NCI-H69 (cell line): Measurements from ENCODE around the gene NSMF.

ENCODE experiments used
- DNase-seq: peaks from one replicate; lab custom pipeline; 2025; lab: John Stamatoyannopoulos, UW

Gene NSMF

DNA sequence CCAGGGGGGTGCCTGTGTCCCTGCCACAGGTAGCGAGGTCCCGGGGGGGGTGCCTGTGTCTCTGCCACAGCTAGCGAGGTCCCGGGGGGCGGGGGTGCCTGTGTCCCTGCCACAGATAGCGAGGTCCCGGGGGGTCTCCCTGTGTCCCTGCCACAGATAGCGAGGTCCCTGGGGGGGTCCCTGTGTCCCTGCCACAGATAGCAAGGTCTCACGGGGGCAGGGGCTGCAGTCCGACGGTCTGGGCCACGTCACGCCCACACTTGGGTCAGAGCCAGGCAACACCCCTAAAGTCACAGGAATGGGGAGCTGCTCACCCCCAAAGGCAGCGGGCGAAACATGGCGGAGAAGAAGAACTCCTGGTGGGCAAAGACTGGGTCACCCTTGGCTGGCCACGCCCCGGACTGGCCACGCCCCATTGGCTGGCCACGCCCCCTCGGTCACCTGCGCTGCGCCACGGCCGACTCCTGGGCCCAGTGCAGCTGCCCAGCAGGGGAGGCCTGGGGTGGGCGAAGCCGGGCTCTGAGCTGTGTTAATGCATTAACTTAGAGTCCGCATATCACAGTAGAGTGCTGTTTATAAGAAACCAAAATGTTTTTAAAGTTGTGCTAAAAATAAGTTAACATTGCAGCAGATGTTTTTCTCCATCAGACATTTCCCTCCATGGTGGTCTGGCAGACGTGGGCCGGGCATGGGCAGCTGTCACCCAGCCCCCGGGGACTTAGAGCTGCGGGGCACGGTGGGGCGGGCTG is 29.0 kb downstream of the NSMF start:
- peak; percentile 83 for DNase-seq

DNA sequence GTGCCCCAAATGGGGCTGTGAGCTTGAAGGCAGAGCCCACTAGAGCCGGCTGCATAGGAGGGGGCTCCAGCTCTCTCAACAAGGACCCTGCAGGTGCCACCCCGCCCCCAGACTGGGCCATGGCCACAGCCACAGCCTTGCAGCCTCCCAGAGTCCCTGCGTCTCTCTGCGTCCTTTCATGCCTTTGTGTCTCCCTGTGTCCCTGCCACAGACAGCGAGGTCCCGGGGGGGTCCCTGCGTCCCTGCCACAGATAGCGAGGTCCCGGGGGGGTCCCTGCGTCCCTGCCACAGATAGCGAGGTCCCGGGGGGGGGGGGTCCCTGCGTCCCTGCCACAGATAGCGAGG is 29.6 kb downstream of the NSMF start:
- DNase-seq = peak; percentile 43

DNA sequence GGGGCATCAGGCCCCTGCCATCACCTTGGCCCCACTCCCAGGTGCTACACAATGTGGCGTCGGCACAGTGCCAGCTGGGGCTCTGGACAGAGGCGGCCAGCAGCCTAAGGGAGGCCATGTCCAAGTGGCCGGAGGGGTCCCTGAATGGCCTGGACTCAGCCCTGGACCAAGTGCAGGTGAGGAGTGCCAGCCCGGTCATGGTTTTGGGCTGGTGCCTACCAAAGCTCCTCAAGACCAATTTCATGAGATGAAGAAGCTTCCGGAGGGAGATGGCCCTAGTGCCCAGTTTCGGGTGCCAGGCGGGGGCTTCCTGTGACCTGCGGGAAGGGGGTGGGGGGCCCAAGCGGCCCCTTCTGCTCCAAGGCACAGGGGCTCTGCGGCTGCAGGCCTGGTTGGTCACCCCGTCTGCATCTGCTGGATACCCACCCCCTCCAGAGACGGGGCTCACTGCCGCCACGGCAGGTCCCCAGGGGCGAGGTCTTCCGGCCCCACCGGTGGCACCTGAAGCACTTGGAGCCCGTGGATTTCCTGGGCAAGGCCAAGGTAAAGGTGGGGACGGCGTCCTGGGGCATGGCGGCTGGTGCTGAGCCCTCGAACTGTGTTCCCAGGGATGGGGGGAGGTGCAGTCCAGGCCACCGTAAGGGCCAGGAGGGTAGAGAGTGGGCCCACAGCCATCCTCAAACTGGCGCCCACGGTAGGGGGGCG is 30.1 kb downstream of the NSMF start:
- DNase-seq = peak; percentile 57

DNA sequence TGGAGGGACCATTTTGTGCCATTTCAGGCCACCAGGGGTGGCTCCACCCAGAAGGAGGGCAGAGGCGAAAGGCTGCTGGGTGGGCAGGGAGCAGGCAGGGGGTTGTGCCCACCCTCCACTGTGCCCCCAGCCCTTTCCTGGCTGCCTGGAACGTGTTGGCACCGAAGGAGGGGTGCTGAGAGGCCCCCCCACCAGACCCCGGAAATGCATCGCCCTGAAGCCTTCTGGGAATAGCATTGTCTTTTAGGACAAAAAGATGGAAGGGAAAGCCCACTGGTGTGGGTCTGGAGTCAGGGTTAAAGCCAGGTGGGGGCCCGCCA is 30.9 kb downstream of the NSMF start:
- DNase-seq = no peak

DNA sequence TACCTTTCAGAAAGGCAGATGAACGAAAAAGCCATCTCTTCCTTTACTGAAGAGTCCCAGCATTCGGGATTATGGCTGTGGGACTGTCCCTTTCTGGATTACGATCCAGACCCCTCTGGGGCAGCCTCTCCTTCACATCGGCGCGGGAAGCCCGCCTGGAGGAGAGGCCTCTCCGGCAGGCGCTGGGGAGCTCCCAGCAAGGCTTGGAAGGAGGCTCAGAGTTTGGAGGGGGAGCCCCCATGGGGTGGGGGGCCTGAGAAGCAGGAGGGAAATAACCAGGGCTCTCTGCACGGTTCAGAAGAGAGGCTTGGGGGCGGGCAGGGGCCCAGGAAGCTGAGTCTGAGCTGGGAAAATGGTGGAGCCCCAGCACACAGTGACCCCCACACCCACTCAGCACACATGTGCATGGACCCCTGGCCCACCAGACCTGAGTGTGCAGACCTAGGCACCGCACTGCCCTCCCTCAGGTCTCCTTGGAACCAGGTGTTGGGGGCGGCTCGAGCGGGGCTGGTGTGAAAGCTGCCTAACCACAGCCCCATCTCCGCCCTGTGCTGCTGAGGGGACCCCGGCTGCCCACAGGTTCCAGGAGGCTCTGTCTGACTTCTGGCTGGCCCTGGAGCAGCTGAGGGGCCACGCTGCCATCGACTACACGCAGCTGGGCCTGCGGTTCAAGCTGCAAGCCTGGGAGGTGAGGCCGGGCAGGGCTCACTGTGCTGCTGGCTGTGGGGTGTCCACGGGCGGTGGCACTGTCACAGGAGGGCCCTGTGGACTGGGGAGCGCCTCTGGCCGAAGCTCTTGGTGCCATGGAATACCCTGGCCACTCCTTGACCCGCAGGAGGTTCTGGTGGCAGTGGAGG is 31.5 kb downstream of the NSMF start:
- no peak for DNase-seq

DNA sequence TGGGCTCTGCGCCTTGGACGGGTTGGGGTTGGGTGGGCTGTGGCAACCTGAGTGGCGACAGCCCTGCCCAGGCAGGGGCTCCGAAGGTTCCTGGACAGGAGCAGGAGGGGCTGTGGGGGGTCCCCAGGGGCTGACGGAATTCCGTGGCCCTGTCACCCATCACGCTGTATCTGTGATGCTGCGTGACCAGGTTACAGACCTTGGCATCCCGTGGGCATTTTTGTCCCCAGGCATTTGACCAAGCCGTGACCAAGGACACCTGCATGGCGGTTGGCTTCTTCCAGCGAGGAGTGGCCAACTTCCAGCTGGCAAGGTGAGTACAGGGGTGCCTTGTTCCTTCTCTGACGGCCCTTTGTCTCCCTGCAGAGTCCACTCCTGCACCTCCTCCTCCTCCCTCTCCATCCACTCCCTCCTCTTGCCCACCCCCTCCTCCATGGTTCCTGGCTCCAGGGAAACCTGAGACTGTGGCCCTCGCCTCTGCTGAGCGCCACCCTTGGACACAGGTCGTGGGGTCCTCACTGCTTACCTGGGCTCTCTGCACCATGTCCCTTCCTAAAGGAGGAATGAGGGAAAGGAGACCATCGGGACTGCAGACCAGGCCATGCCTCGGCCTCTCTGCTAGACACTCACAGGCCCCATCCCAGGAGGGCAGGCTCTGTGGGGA is 33.0 kb downstream of the NSMF start:
- DNase-seq = no peak

DNA sequence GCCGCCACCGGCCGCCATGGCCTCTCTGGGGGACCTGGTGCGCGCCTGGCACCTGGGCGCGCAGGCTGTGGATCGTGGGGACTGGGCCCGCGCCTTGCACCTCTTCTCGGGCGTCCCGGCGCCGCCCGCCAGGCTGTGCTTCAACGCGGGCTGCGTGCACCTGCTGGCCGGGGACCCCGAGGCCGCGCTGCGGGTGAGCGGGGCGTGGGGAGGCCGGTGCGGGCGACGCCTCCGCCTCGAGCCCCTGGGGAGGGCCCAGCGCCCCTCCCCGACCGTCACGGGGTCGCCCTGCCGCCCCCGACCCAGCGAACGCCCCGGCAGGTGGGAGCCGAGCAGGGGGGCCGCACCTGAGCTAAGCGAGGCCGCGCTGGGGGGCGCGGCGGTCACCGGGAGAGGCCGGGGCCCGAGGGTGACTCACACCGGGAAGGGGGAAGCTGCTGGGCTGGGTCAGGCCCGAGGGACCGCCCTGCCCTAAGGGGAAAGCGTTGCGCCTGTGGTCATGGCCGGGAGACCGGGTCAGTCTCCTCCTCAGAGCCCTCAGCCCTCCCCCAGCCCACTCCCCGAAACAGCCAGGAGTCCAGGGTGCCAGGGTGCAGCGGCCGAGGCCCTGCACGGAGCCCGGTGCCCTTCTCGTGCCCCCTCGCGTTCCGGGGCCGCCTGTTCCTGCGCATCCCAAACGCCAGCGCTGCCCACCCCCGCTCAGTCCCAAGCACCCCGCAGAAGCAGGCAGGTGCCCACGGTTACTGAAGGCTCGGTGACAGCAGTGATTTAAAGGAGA is 35.4 kb downstream of the NSMF start:
- DNase-seq = peak; percentile 63

DNA sequence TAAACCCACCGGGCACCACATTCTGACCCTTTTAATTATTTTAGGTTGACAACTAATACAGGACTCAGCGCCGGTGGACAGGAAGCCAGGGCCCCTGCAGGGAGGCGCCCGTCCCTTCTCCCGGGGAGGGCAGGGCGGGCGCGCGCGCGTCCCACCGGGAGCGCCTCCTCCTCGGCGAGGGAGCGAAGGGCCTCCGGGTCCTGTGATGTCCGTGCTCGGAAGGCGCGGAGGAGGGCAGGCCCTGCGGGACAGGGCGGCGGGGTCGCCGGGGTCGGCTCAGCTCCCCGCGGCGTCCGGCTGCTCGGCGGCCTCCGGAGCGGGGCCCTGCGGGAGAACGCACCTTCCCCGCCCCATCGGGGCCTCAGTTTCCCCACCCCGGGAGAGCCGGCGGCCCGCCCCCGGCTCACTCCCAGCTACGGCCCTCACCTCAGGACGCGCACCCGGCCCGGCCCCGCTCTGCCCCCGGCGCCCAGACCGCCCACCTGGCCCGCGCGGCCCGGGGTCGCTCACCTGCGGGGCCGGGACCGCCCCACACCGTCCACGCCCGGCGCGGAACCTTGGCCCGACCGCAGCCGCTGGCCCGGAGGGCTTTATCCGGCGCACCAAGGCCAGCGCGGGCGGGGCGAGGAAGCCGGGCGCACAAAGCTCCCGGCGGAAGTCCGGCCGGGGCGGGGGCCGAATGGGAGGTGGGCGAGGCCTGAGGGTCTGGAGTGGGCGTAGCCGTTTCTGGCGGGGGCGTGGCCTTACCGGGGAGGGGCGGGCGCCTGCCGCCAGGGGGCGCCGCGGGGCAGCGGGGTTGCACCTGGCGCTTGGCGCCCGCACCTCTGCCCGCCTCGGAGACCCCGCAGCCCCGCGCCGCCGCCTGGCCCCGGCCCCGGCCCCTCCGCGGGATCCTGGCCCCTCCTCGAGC is 36.3 kb downstream of the NSMF start, which contains the start of the genes EXD3 and NOXA1:
Gene EXD3 (minus strand): TSS at position 559 of the 910 bp plus-strand sequence. CDS start 27,805 bp downstream, outside the sequence.
Gene NOXA1 (plus strand): TSS at position 790 of the 910 bp plus-strand sequence. CDS start 137 bp downstream, outside the sequence.
- DNase-seq = peak; percentile 98

DNA sequence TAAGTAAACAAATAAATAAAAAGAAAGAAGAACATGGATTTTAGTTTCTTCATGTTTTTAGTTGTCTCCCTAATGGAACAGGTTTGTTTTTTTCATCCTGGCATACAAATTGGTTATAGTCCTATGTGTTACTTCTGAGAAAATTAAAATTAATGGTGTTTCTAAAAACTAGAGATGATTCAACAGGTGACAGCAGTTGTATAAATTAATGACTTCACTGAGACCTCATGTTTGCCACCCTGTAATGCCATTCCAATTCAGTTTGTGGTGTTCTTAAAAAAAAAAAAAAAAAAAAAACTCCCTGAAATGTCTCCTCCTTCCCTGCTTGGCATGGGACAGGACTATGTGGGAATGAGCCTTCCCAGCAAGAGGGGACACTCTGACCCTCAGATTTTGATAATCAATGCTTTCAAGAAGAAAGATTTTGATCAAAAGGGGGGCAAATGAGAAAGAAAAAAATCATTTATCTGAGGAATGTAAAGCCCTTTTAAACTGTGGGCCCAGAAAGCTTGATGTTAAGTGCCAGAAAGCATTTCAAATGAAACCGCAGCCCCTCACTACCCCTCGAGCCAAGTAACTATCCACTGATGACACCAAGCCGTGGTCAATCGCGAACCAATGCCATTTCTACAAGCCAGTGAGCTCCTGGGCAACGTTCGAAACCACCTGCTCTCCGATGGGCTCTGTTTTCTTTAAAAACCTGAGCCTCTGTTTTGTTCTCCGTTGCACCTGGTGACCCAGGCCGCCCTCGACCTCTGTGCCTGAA is 37.1 kb downstream of the NSMF start:
- DNase-seq = peak; percentile 62

DNA sequence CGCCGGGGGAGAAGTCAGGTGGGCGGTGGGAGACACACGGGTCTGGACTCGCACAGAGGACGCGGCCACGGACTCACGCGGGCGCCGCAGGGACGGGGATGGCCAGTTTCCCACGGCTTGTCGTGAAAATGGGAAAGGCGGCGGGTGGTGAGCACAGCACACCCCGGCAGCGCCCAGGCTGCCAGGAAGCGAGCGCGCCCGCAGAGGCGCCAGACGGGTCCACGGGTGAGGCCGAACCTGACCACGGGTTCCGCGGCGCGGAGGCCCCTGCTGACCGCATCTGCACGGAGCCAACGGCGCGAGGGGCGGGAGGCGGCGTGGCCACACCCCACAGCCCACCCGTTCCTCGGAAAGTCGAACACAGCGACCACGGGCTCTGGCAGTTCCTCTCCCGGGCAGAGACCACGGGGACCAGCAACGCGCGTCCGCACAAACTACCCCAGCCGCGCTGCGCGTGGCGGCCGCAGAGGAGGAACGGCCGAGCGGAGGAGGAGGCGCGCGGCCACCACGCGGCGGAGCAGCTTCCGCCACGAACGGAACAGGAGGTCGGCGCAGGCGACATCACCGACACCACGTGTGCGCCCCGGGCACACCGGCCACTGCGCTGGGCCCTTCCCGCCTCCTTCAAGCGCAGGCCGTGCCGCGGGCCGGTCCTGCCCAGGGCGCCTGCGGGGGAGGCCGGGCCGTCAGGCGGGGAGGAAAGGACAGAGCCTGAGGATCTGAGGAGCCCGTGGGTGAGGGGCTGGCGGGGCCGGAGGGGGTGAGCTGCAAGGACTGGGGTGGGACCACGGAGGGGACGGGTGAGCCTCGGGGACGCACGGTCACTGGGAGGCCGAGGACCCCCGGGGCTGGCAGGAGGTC is 41.7 kb downstream of the NSMF start:
- peak; percentile 47 for DNase-seq

DNA sequence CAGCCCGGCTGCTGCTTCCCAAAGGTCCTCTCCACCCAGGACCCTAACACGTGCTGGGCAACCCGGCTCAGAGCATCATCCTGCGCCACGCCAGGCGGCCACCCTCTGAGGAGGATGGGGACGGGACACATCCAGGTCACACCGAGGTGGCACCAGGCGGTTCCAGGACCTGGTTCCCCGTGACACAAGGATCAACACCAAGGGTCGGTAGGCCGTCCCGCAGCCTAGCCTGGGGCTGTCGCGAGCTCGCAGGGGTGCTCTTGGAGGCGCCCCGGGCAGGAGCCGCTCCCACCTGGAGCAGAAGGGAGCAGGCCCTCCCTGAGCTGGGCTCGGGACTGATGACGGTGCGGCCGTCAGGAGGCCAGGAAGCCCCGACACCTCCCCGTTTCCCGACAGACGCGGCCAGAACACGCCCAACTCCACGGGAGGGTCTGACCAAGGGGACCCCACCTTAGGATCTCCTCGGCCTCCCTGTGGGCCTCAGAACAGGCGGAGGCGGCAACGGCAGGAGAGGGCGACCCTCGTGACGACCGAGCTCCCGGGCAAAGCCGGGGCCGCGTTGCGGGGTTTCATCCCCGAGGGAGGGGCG is 42.5 kb downstream of the NSMF start:
- DNase-seq = no peak

DNA sequence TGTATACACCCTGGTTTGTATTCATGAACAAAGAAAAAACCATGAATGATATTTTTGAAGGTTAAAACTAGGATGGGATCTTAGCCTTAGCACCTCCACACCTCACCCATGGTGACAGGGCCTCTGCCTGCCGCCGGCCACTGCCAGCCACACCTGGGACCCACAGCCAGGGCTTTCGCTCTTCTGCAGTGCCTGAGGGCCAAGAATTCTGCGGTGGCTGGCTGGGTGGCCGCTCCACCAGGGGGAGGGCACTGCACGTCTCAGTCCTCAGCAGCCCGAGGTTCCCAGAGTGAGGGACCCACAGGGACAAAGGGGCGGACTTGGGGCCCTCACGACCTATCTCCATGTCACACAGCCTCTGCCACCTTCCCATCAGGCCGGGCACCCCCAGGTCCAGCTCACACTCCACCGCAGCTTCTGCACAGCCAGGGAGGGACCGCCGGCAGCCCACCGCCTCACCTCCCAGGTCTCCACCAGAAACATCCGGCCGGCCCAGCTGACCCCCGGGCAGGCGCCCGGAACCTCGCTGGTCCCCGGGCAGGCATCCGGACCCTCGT is 43.0 kb downstream of the NSMF start:
- no peak for DNase-seq

DNA sequence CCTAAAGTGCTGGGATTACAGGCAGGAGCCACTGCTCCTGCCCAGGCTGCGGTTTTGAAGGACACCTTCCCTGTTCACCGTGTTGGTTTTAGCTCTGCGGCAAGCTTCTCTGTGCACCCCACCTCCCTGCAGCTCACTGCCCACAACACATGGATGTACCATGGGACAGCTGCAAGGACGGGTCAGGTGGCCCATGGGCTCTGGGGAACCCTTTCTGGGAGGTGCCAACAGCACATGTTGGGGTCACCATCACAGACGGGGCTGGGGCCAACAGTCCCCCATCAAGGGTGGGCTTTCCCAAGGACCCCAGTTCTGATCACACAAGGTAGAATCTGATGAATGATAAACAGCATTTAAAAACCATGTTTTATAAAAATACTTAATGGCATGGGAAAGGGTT is 43.7 kb downstream of the NSMF start:
- DNase-seq = no peak

DNA sequence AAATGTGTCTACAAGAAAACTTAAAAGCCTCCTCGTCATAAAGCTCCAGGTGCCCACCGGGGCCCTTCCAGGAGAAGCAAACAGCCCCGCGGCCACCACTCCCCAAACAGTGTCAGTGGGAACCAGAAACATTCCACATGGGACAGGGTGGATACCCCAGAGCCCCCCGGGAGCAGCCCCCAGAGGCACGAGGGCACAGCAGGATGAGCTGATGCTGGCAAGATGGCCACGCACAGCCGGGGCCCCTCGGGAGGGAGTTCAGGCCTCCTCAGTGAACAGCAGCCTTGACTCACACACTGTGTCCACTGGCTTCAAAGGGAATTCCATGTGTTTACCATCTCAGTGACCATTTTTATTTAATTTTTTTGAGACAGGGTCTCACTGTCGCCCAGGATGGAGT is 46.7 kb downstream of the NSMF start:
- no peak for DNase-seq

DNA sequence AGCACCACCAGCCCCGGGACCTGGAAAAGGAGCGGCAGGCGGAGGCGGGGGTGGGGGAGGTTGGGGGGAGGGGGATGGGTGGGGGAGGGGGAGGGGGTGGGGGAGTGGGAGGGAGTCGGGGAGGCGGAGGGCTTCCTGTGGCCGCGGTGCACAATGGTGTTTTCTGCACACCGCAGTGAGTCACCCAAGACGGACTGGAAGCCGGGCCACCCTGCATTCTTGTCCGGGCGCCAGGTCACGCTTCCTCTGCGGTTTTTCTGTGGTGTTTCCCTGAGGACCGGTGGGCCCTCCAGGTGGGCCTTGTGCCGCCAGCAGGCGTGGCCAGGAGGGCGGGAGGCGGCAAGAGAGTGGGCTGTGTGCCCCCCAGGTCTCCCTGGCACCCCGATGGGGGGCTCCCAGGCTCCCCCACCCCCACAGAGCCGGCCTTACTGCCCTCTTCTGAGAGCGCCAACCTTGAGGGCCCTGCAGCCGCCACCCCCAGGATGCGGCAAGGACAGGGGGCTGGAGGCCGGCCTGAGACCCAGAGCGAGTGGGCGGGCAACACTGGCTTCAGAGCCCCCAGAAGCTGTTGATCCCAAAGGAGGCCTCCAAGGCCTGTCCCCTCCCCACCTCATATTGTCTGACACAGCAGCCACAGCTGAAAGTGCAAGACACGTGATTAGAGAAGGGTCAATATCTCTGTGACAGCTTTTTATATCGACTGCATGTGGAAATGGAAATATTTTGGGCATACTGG is 47.3 kb downstream of the NSMF start:
- no peak for DNase-seq

DNA sequence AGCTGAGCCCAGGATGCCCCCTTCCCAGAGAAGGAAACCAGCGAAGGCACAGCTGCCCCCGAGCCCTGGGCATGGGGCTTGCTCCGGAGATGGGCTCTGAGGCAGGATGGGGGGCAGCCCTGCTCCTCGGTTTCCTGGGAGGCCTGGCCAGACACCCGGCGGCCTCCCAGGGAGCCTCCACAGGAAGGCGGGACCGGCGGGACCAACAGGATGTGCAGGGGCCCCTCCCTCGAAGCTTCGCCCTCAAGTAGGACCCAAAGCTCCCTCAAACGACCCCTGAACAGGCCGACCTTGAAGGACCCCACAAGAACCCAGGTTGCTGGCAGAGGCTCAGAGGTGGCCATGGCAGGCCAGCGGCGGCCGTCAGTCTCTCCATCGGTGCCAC is 47.9 kb downstream of the NSMF start:
- DNase-seq = no peak

DNA sequence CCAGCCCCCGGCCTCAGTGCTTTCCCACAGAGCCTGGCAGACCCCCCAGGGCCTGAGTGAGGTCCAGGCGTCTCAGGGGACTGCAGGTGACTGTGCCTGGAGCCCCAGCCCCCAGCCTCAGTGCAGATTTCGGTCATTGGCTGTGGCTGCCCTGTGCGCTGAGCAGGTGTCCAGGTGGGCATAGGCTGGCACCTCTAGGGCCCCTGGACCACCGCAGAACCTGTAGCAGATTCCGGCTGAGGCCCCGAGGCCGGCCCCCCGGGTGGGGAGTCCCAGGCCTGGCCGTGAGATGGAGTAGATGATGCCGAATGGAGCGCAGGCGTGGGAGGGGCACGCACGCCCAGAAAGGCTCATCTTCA is 48.3 kb downstream of the NSMF start:
- no peak for DNase-seq
